Erythroblast (primary cell): Measurements from ENCODE around the gene ERVMER34-1.

Experiments used
- GATA1 ChIP-seq: IDR thresholded peaks from 2 replicates; pipeline ENCODE4 v1.6.1; 2011; ENCODE audit warnings: low read depth, mild to moderate bottlenecking, control low read depth, low read length, moderate library complexity
- POLR2A ChIP-seq: IDR thresholded peaks from 2 replicates; pipeline ENCODE4 v1.6.1; 2011; ENCODE audit warnings: mild to moderate bottlenecking, low read length

- TF ChIP-seq POLR2A (no peak), GATA1 (no peak)
Observed at GRCh38 chr4:52791936-52792335, 40.7 kb upstream of the ERVMER34-1 start.
